ENCODE results near the gene NAA60.

DNA sequence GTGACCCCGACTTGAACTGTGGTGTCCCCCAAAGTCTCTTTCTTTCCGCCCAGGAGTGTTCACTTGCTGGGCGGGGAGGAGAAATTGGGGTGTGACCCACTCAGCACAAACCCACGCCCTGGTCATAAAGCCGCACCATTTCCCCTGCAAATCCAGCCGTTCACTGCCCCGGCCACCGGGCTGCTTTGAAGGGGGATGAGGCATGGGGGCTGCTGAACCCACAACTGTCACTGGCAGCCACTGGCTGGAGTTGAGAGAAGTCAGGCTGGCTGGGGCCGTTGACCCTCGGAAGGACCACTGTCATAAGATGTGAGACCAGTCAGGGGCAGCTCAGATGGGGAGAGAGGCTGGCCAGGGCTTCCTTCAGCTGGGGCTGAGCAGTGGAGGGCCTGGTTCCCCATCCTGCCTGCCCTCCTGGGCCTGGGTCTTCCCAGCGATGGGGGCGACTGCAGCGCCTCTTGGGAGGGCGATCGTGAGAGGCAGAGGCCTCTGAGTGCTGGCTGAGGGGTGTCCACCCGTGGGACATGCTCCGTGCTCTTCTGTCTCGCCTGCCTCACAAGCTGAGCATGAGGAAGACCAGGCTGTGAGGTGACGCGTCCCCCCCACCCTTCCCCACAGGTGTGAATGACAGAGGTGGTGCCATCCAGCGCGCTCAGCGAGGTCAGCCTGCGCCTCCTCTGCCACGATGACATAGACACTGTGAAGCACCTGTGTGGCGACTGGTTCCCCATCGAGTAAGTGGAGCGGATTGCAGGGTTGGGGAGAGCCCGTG, 32.3 kb downstream of the NAA60 start:
- TF ChIP-seq, protein P1, sequence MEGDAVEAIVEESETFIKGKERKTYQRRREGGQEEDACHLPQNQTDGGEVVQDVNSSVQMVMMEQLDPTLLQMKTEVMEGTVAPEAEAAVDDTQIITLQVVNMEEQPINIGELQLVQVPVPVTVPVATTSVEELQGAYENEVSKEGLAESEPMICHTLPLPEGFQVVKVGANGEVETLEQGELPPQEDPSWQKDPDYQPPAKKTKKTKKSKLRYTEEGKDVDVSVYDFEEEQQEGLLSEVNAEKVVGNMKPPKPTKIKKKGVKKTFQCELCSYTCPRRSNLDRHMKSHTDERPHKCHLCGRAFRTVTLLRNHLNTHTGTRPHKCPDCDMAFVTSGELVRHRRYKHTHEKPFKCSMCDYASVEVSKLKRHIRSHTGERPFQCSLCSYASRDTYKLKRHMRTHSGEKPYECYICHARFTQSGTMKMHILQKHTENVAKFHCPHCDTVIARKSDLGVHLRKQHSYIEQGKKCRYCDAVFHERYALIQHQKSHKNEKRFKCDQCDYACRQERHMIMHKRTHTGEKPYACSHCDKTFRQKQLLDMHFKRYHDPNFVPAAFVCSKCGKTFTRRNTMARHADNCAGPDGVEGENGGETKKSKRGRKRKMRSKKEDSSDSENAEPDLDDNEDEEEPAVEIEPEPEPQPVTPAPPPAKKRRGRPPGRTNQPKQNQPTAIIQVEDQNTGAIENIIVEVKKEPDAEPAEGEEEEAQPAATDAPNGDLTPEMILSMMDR (IDR thresholded peaks at IDR 0.05), result no peak
- no peak for TF ChIP-seq POLR2A (IDR thresholded peaks at IDR 0.05)
